ENCODE results near the gene BTBD9.

BTBD9 gene

DNA sequence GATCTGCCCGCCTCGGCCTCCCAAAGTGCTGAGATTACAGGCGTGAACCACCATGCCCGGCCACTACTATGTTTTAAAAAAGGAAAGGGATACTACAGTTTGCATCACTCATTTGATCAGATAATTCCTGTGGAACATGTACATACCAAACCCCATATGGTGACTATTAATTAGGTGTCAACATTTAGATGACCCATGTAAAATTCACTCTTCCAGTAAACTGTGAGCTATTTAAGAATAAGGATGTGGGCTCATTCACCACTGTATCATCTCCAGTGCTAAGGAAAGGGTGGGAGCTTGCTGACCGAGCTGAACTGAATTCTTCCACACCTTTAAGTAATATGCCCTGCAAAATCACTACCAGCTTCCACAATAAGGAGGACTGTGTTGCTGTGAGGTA is 127.5 kb downstream of the BTBD9 start:
- in situ Hi-C loops (cut with MboI; ENCODE audit: low sequenced_read_pairs) = no loop called here

- in situ Hi-C loops (cut with MboI; ENCODE audit: low sequenced_read_pairs) = no loop called here
Observed at GRCh38 chr6:38510205-38510604, 129.5 kb downstream of the BTBD9 start.

DNA sequence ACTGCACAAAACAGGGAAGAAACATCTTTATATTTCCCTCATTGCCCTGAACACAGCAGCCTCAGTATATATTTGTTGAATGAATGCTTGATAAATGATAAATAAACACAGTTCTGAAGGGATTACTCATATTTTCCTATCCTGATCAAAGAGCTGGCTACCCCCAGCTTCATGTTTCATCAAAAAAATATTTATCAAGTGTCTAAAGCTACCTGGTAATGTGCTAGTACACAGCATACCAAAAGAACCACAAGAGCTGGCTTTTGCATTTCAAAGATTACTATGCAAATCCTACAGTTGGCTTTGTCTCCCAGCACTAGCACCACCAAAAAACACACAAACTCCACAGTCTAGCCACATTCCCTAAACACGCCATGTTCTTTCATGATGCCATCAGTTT is 130.0 kb downstream of the BTBD9 start:
- in situ Hi-C loops (cut with MboI; ENCODE audit: low sequenced_read_pairs) = no loop called here

- in situ Hi-C loops (cut with MboI; ENCODE audit: low sequenced_read_pairs) = no loop called here
Observed at GRCh38 chr6:38508894-38509293, 130.8 kb downstream of the BTBD9 start.

- in situ Hi-C loops (cut with MboI; ENCODE audit: low sequenced_read_pairs) = no loop called here
Observed at GRCh38 chr6:38508286-38508685, 131.4 kb downstream of the BTBD9 start.

DNA sequence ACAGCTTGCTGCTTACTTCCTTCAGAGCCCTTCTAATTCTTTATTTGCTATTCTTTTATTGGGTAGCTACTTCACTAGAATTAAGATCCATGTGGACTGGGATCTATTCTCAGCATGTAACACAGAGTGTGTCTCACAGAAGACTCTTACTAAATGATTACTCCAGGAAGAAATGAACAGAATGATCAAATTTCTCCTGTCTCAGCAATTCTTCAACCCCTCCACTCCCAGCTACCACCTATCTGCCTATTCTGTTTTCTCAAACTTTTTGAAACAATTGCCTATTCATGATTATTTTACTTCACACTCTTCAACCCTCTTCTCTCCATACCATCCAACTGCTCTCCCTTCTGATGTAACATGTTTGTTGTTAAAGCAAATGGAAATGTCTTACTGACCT is 132.6 kb downstream of the BTBD9 start:
- in situ Hi-C loops (cut with MboI; ENCODE audit: low sequenced_read_pairs) = no loop called here

DNA sequence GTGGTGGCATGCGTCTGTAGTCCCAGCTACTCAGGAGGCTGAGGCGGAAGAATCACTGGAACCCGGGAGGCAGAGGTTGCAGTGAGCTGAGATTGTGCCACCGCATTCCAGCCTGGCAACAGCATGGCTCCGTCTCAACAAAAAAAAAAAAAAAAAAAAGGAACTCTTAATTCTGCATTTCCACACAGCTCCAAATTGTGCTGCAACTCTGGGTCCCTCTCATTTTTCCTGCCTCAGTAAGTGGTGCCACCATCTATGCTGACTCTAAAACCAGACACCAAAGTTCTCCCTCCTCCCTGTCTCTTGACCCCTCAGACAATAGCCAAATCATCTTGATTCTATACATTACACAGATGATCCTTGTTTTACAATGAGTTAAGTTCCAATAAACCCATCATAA is 133.9 kb downstream of the BTBD9 start:
- in situ Hi-C loops (cut with MboI; ENCODE audit: low sequenced_read_pairs) = no loop called here

DNA sequence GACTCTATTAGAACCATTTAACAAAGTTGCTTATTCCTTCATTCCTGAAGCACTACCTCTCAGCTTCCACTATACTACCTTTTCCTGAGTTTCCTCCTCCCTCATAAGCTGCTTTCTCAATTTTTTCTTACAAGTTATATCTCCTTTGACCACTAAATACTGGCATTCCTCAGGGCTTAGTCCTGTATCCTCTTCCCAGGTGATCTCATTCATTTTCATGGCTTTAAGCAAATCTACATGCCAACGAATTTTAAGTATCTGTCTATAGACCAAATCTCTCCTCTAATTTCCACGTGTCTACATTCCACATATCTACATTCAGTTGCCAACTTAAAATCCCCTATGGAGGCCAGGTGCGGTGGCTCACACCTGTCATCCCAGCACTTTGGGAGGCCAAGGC is 134.7 kb downstream of the BTBD9 start:
- in situ Hi-C loops (cut with MboI; ENCODE audit: low sequenced_read_pairs) = no loop called here

GRCh38 chr6:38503960-38504682 is 135.6 kb downstream of the BTBD9 start:
- in situ Hi-C loops (cut with MboI; ENCODE audit: low sequenced_read_pairs) = no loop called here

DNA sequence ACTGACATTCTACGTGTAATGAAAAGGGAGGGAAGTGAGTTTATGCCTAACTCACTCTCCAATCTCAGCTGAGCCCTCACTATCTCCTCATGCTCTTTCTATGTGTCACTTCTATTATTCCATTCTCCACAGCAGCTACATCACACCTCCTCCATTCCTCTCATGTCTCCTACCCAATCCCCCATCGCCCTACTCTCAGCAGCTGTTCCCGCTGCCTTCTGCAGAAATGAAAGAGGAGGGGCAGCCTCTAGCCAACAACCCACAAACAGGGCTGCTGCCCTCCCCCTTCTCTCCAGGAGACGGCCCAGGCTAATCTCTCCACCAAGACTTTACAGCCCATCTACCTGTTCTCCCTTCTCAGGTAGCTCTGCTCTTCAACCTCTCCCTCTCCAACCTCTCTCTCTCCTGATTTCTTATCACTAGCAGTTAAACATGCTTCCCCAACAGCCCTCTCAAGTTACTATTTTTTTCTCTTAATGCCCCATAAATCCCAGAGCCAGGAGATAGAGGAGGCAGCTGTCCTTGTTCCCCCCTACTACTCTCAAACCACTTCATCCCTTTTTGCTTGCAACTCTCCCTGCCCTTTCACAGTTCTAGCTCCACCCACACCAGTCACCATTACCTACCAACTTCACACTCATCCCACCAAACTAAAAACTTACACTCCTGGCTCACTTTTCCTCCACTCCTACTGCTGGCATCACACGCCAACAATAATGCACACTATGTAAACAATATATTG is 136.5 kb downstream of the BTBD9 start:
- in situ Hi-C loops (cut with MboI; ENCODE audit: low sequenced_read_pairs) = no loop called here

GRCh38 chr6:38502423-38502822 is 137.3 kb downstream of the BTBD9 start:
- in situ Hi-C loops (cut with MboI; ENCODE audit: low sequenced_read_pairs) = no loop called here

GRCh38 chr6:38501931-38502330 is 137.8 kb downstream of the BTBD9 start:
- in situ Hi-C loops (cut with MboI; ENCODE audit: low sequenced_read_pairs) = no loop called here

DNA sequence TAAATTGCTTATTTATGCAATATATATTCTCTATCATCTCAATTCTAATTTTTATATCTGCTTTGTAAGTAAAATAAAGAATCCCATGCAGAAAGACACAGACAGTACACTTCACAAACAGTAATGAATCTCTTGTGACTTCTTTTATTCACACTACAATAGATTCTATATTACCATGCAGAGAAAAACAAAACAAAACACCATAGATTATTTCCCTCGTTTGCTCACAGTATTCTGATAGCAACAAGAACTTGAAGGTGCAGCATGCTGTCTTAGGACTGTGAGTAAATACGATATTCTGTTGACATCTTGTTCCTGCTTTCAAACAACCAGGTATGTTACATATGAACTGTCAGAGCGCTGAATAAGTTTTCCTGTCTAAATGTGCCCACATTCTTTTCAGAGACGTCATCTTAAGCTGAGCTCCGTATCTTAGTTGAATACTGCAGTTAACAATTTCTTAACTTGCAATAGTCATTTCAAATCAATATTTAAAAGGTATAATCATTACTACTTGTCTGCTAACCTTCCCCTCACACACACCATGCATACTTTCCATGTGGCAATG is 140.1 kb downstream of the BTBD9 start:
- in situ Hi-C loops (cut with MboI; ENCODE audit: low sequenced_read_pairs) = no loop called here

- in situ Hi-C loops (cut with MboI; ENCODE audit: low sequenced_read_pairs) = no loop called here
Observed at GRCh38 chr6:38498805-38499445, 140.8 kb downstream of the BTBD9 start.

DNA sequence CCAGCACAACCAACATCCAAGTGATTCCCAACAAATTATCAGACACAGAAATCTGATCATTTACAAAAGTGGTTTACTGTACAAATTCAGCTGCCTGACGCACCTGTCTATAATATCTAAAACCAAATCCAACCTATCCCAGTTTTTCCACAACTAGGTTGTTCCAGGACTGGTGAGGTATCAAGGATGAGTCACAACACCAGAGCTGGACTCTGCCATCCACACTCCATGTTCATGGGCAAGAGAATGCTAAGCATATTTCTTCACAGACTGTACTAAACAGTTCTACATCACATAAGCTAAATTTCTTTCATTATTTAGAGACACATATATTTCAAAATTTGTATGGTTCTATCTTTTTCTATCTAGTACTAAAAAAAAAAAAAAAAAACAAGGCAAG is 141.6 kb downstream of the BTBD9 start:
- in situ Hi-C loops (cut with MboI; ENCODE audit: low sequenced_read_pairs) = no loop called here

- in situ Hi-C loops (cut with MboI; ENCODE audit: low sequenced_read_pairs) = no loop called here
Observed at GRCh38 chr6:38497546-38497945, 142.2 kb downstream of the BTBD9 start.

GRCh38 chr6:38495922-38496635 is 143.7 kb downstream of the BTBD9 start:
- in situ Hi-C loops (cut with MboI; ENCODE audit: low sequenced_read_pairs) = no loop called here

- in situ Hi-C loops (cut with MboI; ENCODE audit: low sequenced_read_pairs) = no loop called here
Observed at GRCh38 chr6:38495518-38495917, 144.2 kb downstream of the BTBD9 start.

- in situ Hi-C loops (cut with MboI; ENCODE audit: low sequenced_read_pairs) = no loop called here
Observed at GRCh38 chr6:38493931-38494547, 145.7 kb downstream of the BTBD9 start.

GRCh38 chr6:38492031-38492430 is 147.7 kb downstream of the BTBD9 start:
- in situ Hi-C loops (cut with MboI; ENCODE audit: low sequenced_read_pairs) = no loop called here

DNA sequence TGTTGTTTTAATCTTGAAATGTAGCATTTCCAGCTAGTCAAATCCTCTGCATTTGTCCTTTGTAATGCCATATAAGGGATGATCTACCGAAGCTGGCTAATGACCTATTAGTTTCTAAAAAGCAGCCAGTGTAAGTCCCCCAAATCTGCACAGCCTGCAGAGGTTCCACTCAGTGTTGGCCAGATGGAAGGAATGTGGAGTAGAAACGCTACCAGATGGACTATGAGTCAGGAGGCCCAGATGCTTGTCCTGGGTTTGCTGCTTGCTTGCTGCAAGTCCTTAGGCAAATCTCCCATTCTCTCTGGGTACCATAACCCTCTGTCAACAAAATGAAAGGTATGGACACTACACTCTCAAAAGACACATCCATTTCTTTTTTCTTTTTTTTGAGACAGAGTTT is 149.8 kb downstream of the BTBD9 start:
- in situ Hi-C loops (cut with MboI; ENCODE audit: low sequenced_read_pairs) = no loop called here
